ENCODE results near the gene NSMF.

NSMF gene

DNA sequence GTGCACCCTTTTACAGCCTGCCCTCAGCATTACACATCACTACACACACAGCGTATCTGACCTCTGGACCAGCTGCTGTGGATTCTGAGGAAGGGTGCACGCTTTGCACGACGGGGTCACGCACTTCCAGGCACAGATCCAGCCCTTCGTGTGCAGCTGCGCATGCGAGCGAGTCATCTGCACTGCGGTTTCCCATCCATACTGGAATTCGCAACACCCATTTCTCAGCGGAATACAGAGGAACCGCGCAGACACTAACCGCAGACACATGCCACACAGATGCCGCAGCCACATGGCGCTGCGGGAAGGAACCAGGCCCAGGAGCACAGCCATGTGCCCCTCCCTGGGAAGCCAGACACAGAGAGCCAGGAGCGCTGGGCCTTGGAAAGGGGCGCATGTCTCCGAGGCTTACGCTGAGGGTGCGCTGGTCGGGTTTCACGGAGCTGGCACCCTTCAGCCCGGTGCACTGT is 47.6 kb upstream of the NSMF start (continued):
- TF ChIP-seq ZNF112 (tag by site-specific recombination; IDR thresholded peaks at IDR 0.05) = no peak
- no peak for TF ChIP-seq ZNF692 (tag by site-specific recombination; IDR thresholded peaks at IDR 0.05)
- TF ChIP-seq ZNF596 (tag by site-specific recombination; IDR thresholded peaks at IDR 0.05) = no peak
- no peak for TF ChIP-seq ZNF664 (tag by site-specific recombination; IDR thresholded peaks at IDR 0.05)
- no peak for TF ChIP-seq ZNF266 (tag by site-specific recombination; IDR thresholded peaks at IDR 0.05; ENCODE audit: low read depth)
- no peak for TF ChIP-seq ZNF560 (tag by site-specific recombination; IDR thresholded peaks at IDR 0.05; ENCODE audit: borderline replicate concordance)

DNA sequence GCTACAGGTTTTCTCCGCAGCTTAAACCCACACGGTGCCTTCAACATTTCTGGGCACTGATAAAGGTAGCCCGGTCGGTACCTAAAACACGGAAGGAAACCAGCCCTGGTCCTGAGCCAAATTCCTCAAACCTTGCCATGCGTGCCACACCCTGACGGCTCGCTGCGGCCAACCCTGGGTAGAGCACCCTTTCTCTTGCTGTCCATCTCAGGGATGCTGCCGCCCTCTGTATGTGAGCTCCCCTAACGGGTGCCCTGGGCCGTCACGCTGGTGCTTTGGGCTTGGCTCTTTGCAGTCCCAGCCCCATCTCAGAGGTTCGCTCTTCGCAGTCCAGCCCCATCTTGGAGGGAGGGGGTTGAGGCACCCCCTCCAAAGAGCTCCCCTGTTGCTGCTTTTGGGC is 47.1 kb upstream of the NSMF start:
- Histone ChIP-seq H3K4me1 (ENCODE audit: control insufficient read depth, insufficient read depth, low read length) (no peaks in the 10 kb centered on the region), H3K9me3 (ENCODE audit: control insufficient read depth, insufficient read depth, low read depth, low read length) (no peaks in the 10 kb centered on the region), H3K27ac (ENCODE audit: extremely low read depth, low read depth, low read length) (no peak overlapping the region), H3K4me3 (ENCODE audit: low read depth, low read length) (no peak overlapping the region), H3K36me3 (ENCODE audit: control insufficient read depth in 2 of 2, insufficient read depth in 1 of 2, low read length in 2 of 2) (no peaks in the 10 kb centered on the region)
- no peak for TF ChIP-seq ZNF561 (tag by site-specific recombination; IDR thresholded peaks at IDR 0.05; ENCODE audit: borderline replicate concordance)
- no peak for TF ChIP-seq MZF1 (tag by site-specific recombination; IDR thresholded peaks at IDR 0.05; ENCODE audit: borderline replicate concordance)
- no peak for TF ChIP-seq ZNF521 (tag by site-specific recombination; IDR thresholded peaks at IDR 0.05)
- TF ChIP-seq ZNF707 (tag by site-specific recombination; IDR thresholded peaks at IDR 0.05) = no peak
- TF ChIP-seq, protein P1, sequence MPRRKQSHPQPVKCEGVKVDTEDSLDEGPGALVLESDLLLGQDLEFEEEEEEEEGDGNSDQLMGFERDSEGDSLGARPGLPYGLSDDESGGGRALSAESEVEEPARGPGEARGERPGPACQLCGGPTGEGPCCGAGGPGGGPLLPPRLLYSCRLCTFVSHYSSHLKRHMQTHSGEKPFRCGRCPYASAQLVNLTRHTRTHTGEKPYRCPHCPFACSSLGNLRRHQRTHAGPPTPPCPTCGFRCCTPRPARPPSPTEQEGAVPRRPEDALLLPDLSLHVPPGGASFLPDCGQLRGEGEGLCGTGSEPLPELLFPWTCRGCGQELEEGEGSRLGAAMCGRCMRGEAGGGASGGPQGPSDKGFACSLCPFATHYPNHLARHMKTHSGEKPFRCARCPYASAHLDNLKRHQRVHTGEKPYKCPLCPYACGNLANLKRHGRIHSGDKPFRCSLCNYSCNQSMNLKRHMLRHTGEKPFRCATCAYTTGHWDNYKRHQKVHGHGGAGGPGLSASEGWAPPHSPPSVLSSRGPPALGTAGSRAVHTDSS (tag by site-specific recombination; IDR thresholded peaks at IDR 0.05) = no peak
- no peak for TF ChIP-seq ZNF600 (tag by site-specific recombination; IDR thresholded peaks at IDR 0.05)
- CTCF ChIA-PET = interaction anchor here (2.0 kb wide), 1 partner anchor 219 kb away, joined by 8 read pairs; no protein-coding TSS in a partner anchor
- POLR2A ChIA-PET = interaction anchor here (1.3 to 1.5 kb wide), 2 partner anchors 29 to 83 kb away, joined by 4 read pairs; partner anchors contain the start of genes EXD3 and NOXA1

GRCh38 chr9:137505421-137506140 is 46.4 kb upstream of the NSMF start:
- CTCF ChIA-PET = interaction anchor here (0.7 to 2.0 kb wide), 4 partner anchors 29 to 218 kb away, joined by 3 to 8 read pairs (median 5); no protein-coding TSS in a partner anchor
- no peak for TF ChIP-seq PRDM6 (tag by site-specific recombination; IDR thresholded peaks at IDR 0.05)
- no peaks in the 10 kb centered on the region for H3K4me1 ChIP-seq (ENCODE audit: control insufficient read depth, insufficient read depth, low read length)
- H3K27ac ChIP-seq (ENCODE audit: extremely low read depth, low read depth, low read length) = no peak overlapping the region
- H3K4me3 ChIP-seq (ENCODE audit: low read depth, low read length) = no peak overlapping the region
- no peaks in the 10 kb centered on the region for H3K36me3 ChIP-seq (ENCODE audit: control insufficient read depth in 2 of 2, insufficient read depth in 1 of 2, low read length in 2 of 2)
- POLR2A ChIA-PET = interaction anchor here (1.3 to 1.5 kb wide), 2 partner anchors 29 to 83 kb away, joined by 4 read pairs; partner anchors contain the start of genes EXD3 and NOXA1
- no peaks in the 10 kb centered on the region for H3K9me3 ChIP-seq (ENCODE audit: control insufficient read depth, insufficient read depth, low read depth, low read length)

- H3K27ac ChIP-seq (ENCODE audit: extremely low read depth, low read depth, low read length) = no peak overlapping the region
- ChIA-PET POLR2A (no interaction called here), CTCF (interaction anchor here (1.2 to 2.0 kb wide), 3 partner anchors 16 to 217 kb away, joined by 3 to 8 read pairs (median 5); no protein-coding TSS in a partner anchor)
- TF ChIP-seq ZIC2 (tag by site-specific recombination; IDR thresholded peaks at IDR 0.05) (peak; percentile 69), ZNF549 (tag by site-specific recombination; IDR thresholded peaks at IDR 0.05) (no peak), ZBTB17 (tag by site-specific recombination; IDR thresholded peaks at IDR 0.05) (0 out of 2 replicates have a peak, but pooled peaks have one; percentile 28)
- no peaks in the 10 kb centered on the region for H3K9me3 ChIP-seq (ENCODE audit: control insufficient read depth, insufficient read depth, low read depth, low read length)
- H3K4me3 ChIP-seq (ENCODE audit: low read depth, low read length) = no peak overlapping the region
- no peaks in the 10 kb centered on the region for H3K36me3 ChIP-seq (ENCODE audit: control insufficient read depth in 2 of 2, insufficient read depth in 1 of 2, low read length in 2 of 2)
- H3K4me1 ChIP-seq (ENCODE audit: control insufficient read depth, insufficient read depth, low read length) = no peaks in the 10 kb centered on the region
Observed at GRCh38 chr9:137504432-137504777, 45.3 kb upstream of the NSMF start.

Data from HEK293 (cell line).